ENCODE measurements around the gene TBC1D22A.

Gene TBC1D22A

GRCh38 chr22:47030143-47030661 is 267.8 kb downstream of the TBC1D22A start:
- Histone ChIP-seq H3K4me1 (ENCODE audit: low read length) (no peaks in the 10 kb centered on the region), H2AFZ (ENCODE audit: low read depth, low read length) (no peak overlapping the region), H3K4me2 (ENCODE audit: low read length) (no peak overlapping the region), H3K36me3 (replicated peaks; ENCODE audit: low read depth, low read length) (peaks cover 24% of the 10 kb centered on the region), H3K4me3 (ENCODE audit: low read length) (no peak overlapping the region), H3K9me3 (ENCODE audit: insufficient read depth, low read length) (no peaks in the 10 kb centered on the region), H4K20me1 (ENCODE audit: insufficient read depth, low read length) (peaks cover 90% of the 10 kb centered on the region), H3K9ac (ENCODE audit: low read length) (no peak overlapping the region), H3K79me2 (ENCODE audit: low read length) (peaks cover 19% of the 10 kb centered on the region), H3K27ac (ENCODE audit: low read length) (no peak overlapping the region), H3K27me3 (ENCODE audit: low read depth, low read length) (no peaks in the 10 kb centered on the region)
- TF ChIP-seq, protein P1, sequence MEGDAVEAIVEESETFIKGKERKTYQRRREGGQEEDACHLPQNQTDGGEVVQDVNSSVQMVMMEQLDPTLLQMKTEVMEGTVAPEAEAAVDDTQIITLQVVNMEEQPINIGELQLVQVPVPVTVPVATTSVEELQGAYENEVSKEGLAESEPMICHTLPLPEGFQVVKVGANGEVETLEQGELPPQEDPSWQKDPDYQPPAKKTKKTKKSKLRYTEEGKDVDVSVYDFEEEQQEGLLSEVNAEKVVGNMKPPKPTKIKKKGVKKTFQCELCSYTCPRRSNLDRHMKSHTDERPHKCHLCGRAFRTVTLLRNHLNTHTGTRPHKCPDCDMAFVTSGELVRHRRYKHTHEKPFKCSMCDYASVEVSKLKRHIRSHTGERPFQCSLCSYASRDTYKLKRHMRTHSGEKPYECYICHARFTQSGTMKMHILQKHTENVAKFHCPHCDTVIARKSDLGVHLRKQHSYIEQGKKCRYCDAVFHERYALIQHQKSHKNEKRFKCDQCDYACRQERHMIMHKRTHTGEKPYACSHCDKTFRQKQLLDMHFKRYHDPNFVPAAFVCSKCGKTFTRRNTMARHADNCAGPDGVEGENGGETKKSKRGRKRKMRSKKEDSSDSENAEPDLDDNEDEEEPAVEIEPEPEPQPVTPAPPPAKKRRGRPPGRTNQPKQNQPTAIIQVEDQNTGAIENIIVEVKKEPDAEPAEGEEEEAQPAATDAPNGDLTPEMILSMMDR (IDR thresholded peaks at IDR 0.05; ENCODE audit: low read depth, low read length) = no peak
- TF ChIP-seq EZH2phosphoT487 (IDR thresholded peaks at IDR 0.05; ENCODE audit: low read depth) = no peak

- Histone ChIP-seq H3K9ac (ENCODE audit: low read length) (no peak overlapping the region), H3K79me2 (ENCODE audit: low read length) (peaks cover 19% of the 10 kb centered on the region), H3K4me2 (ENCODE audit: low read length) (no peak overlapping the region), H3K4me1 (ENCODE audit: low read length) (no peaks in the 10 kb centered on the region), H3K4me3 (ENCODE audit: low read length) (no peak overlapping the region), H3K36me3 (replicated peaks; ENCODE audit: low read depth, low read length) (peaks cover 22% of the 10 kb centered on the region), H3K27me3 (ENCODE audit: low read depth, low read length) (no peaks in the 10 kb centered on the region), H2AFZ (ENCODE audit: low read depth, low read length) (no peak overlapping the region), H3K9me3 (ENCODE audit: insufficient read depth, low read length) (no peaks in the 10 kb centered on the region), H3K27ac (ENCODE audit: low read length) (no peak overlapping the region), H4K20me1 (ENCODE audit: insufficient read depth, low read length) (peaks cover 91% of the 10 kb centered on the region)
- TF ChIP-seq, protein P1 (IDR thresholded peaks at IDR 0.05; ENCODE audit: low read depth, low read length) = no peak
- no peak for TF ChIP-seq EZH2phosphoT487 (IDR thresholded peaks at IDR 0.05; ENCODE audit: low read depth)
Observed at GRCh38 chr22:47030881-47031627, 268.6 kb downstream of the TBC1D22A start.

- Histone ChIP-seq H3K9me3 (ENCODE audit: insufficient read depth, low read length) (no peaks in the 10 kb centered on the region), H3K27ac (ENCODE audit: low read length) (no peak overlapping the region), H3K27me3 (ENCODE audit: low read depth, low read length) (no peaks in the 10 kb centered on the region)
Observed at GRCh38 chr22:47031628-47031915, 269.1 kb downstream of the TBC1D22A start.

More at GRCh38 chr22:47031628-47031915, 269.1 kb downstream of the TBC1D22A start:
- Histone ChIP-seq H3K4me2 (ENCODE audit: low read length) (no peak overlapping the region), H3K9ac (ENCODE audit: low read length) (no peak overlapping the region), H3K79me2 (ENCODE audit: low read length) (peaks cover 19% of the 10 kb centered on the region), H4K20me1 (ENCODE audit: insufficient read depth, low read length) (peaks cover 92% of the 10 kb centered on the region), H3K4me3 (ENCODE audit: low read length) (no peak overlapping the region), H3K36me3 (replicated peaks; ENCODE audit: low read depth, low read length) (peaks cover 22% of the 10 kb centered on the region), H2AFZ (ENCODE audit: low read depth, low read length) (no peak overlapping the region), H3K4me1 (ENCODE audit: low read length) (no peaks in the 10 kb centered on the region)
- no peak for TF ChIP-seq EZH2phosphoT487 (IDR thresholded peaks at IDR 0.05; ENCODE audit: low read depth)
- TF ChIP-seq, protein P1 (IDR thresholded peaks at IDR 0.05; ENCODE audit: low read depth, low read length) = no peak

All from OCI-LY3 (cell line).